Liver (tissue), 9 donors: Measurements from ENCODE around the gene BPTF. TPM values are rescaled to one million over a fixed set of nuclear protein-coding genes. Genes with fewer than 3 reads are reported as not detected.

Experiments used
- DNase-seq: peaks from one replicate; pipeline ENCODE4 v3.0.0-alpha.2; 2017; ENCODE audit warnings: low spot score
- H3K27ac ChIP-seq, 2 donors: one replicate each; pipeline ENCODE4 v1.7.0; 2013; ENCODE audit warnings: inconsistent platforms in 2 of 2, low read length in 2 of 2, control low read depth in 1 of 2, low read depth in 1 of 2, mild to moderate bottlenecking in 1 of 2
- H3K27me3 ChIP-seq, 4 donors: one replicate each; pipeline versions ENCODE4 v1.6.1 to v1.7.0; 2013; ENCODE audit warnings: low read length in 3 of 4, inconsistent platforms in 1 of 4, mild to moderate bottlenecking in 1 of 4, moderate library complexity in 1 of 4; ENCODE audit not compliant: control insufficient read depth in 4 of 4, insufficient read depth in 4 of 4
- H3K36me3 ChIP-seq, 4 donors: one replicate each; pipeline versions ENCODE4 v1.6.1 to v1.7.0; 2013; ENCODE audit warnings: low read length in 3 of 4, mild to moderate bottlenecking in 3 of 4, low read depth in 1 of 4, moderate library complexity in 1 of 4; ENCODE audit not compliant: control insufficient read depth in 4 of 4, insufficient read depth in 3 of 4
- H3K4me1 ChIP-seq, 4 donors: one replicate each; pipeline versions ENCODE4 v1.6.1 to v1.7.0; 2013; ENCODE audit warnings: low read length in 3 of 4, mild to moderate bottlenecking in 3 of 4, moderate library complexity in 1 of 4; ENCODE audit not compliant: control insufficient read depth in 4 of 4, insufficient read depth in 4 of 4
- H3K4me3 ChIP-seq, 3 donors: one replicate each; pipeline versions ENCODE4 v1.6.1 to v1.7.0; 2013; ENCODE audit warnings: low read length in 3 of 3, control low read depth in 1 of 3, low read depth in 1 of 3, mild to moderate bottlenecking in 1 of 3
- H3K9ac ChIP-seq, 2 donors: one replicate each; pipeline ENCODE4 v1.7.0; 2013; ENCODE audit warnings: low read length in 2 of 2, mild to moderate bottlenecking in 2 of 2, moderate library complexity in 2 of 2, control low read depth in 1 of 2, low read depth in 1 of 2
- H3K9me3 ChIP-seq, 4 donors: one replicate each; pipeline versions ENCODE4 v1.6.1 to v1.7.0; 2013; ENCODE audit warnings: low read length in 3 of 4; ENCODE audit not compliant: control insufficient read depth in 4 of 4
- EGR1 ChIP-seq, 2 donors: IDR thresholded peaks; 2 replicates each; pipeline ENCODE4 v1.6.1; 2016 to 2018; ENCODE audit warnings: antibody characterized with exemption in 2 of 2, low read depth in 2 of 2
- FOXA1 ChIP-seq: IDR thresholded peaks from 2 replicates; pipeline ENCODE4 v1.6.1; 2016; ENCODE audit warnings: antibody characterized with exemption
- FOXA2 ChIP-seq: IDR thresholded peaks from 2 replicates; pipeline ENCODE4 v1.6.1; 2016; ENCODE audit warnings: antibody characterized with exemption
- GABPA ChIP-seq, 2 donors: IDR thresholded peaks in 1 of 2; conservative IDR thresholded peaks in 1 of 2; 2 replicates each; pipeline ENCODE4 v1.6.1; 2016; ENCODE audit warnings: antibody characterized with exemption in 2 of 2, mild to moderate bottlenecking in 1 of 2, moderate library complexity in 1 of 2
- HNF4A ChIP-seq, 2 donors: conservative IDR thresholded peaks; 2 replicates each; pipeline ENCODE4 v1.6.1; 2016; ENCODE audit warnings: antibody characterized with exemption in 2 of 2, mild to moderate bottlenecking in 2 of 2
- JUND ChIP-seq, 2 donors: IDR thresholded peaks; 2 replicates each; pipeline ENCODE4 v1.6.1; 2016; ENCODE audit warnings: antibody characterized with exemption in 2 of 2
- NR2F2 ChIP-seq: IDR thresholded peaks from 2 replicates; pipeline ENCODE4 v1.6.1; 2016; ENCODE audit warnings: antibody characterized with exemption
- RAD21 ChIP-seq, 2 donors: IDR thresholded peaks; 2 replicates each; pipeline ENCODE4 v1.6.1; 2016; ENCODE audit warnings: antibody characterized with exemption in 2 of 2, mild to moderate bottlenecking in 2 of 2
- SP1 ChIP-seq: IDR thresholded peaks from 2 replicates; pipeline ENCODE4 v1.6.1; 2018; ENCODE audit warnings: antibody characterized with exemption, mild to moderate bottlenecking
- TAF1 ChIP-seq: conservative IDR thresholded peaks from 2 replicates; pipeline ENCODE4 v1.6.1; 2016; ENCODE audit warnings: antibody characterized with exemption, mild to moderate bottlenecking
- YY1 ChIP-seq: IDR thresholded peaks from 2 replicates; pipeline ENCODE4 v1.6.1; 2016; ENCODE audit warnings: antibody characterized with exemption, mild to moderate bottlenecking
- ZBTB33 ChIP-seq: IDR thresholded peaks from 2 replicates; pipeline ENCODE4 v1.6.1; 2016; ENCODE audit warnings: antibody characterized with exemption
- WGBS: extraction: QIAGEN DNeasy Blood & Tissue Kit; methylation state at CpG from one replicate; pipeline ENCODE4 v1.1.7; 2013; 5-methylcytosine and 5-hydroxymethylcytosine counted together
- polyA plus RNA-seq, 2 donors: library from polyadenylated mRNA; stranded (reverse) in 1 of 2; unstranded in 1 of 2; fragments of 200-250 nt in 1 of 2; fragments of >200 nt in 1 of 2; fragmentation: Nextera tagmentation in 1 of 2; extraction: Ambion mirVana in 1 of 2; gene quantifications; one replicate each; pipeline versions ENCODE4 v1.2.1 to v1.2.3, GENCODE V29; 2013 to 2015
- total RNA-seq, 2 donors: library from RNA; depleted of rRNA; stranded (reverse); fragments of >200 nt; gene quantifications; one replicate each; pipeline ENCODE4 v1.2.3, GENCODE V29; 2014
- TF ChIP-seq, protein P1 (sequence below): fragments of 150-350 bp; IDR thresholded peaks from 2 replicates; pipeline ENCODE4 v1.5.1; 2017; ENCODE audit warnings: improper control_type of control experiment, low read depth, low read length; ENCODE audit not compliant: missing input control
- TF ChIP-seq, protein P2 (sequence below): IDR thresholded peaks from 2 replicates; pipeline ENCODE4 v1.6.1; 2016; ENCODE audit warnings: antibody characterized with exemption
- TF ChIP-seq, protein P3 (sequence below): IDR thresholded peaks from 2 replicates; pipeline ENCODE4 v1.6.1; 2016; ENCODE audit warnings: antibody characterized with exemption
- TF ChIP-seq, protein P4 (sequence below): IDR thresholded peaks from 2 replicates; pipeline ENCODE4 v1.6.1; 2016; ENCODE audit warnings: antibody characterized with exemption, mild to moderate bottlenecking
- donor health status: healthy.
- donor health status: healthy.
- donor health status: healthy.
- donor health status: healthy.
- donor health status: healthy.

Gene BPTF
- total and polyA plus RNA-seq, 4 donors = 8.1 to 51.7 (median 29.5) TPM

GRCh38 chr17:67862614-67863217 is 37.4 kb downstream of the BPTF start:
- Histone ChIP-seq H3K27ac (no peak overlapping the region), H3K27me3 (no peaks in the 10 kb centered on the region), H3K9ac (no peak overlapping the region), H3K36me3 (peaks cover 0 to 2% (median 0%) of the 10 kb centered on the region in 4 donors), H3K4me3 (no peak overlapping the region), H3K4me1 (peaks cover 0 to 4% (median 2%) of the 10 kb centered on the region in 4 donors), H3K9me3 (no peaks in the 10 kb centered on the region)
- DNase-seq = no peak
- WGBS = 97% methylated on average over 1 of the region's 1 CpG
- TF ChIP-seq RAD21 (IDR thresholded peaks at IDR 0.05) (no peak), ZBTB33 (no peak), TAF1 (no peak), GABPA (IDR thresholded peaks at IDR 0.05 in 1 of 2, conservative IDR thresholded peaks at IDR 0.05 in 1 of 2) (no peak), SP1 (no peak), JUND (IDR thresholded peaks at IDR 0.05) (no peak), HNF4A (conservative IDR thresholded peaks at IDR 0.05) (no peak), FOXA2 (no peak)
- TF ChIP-seq, protein P1, sequence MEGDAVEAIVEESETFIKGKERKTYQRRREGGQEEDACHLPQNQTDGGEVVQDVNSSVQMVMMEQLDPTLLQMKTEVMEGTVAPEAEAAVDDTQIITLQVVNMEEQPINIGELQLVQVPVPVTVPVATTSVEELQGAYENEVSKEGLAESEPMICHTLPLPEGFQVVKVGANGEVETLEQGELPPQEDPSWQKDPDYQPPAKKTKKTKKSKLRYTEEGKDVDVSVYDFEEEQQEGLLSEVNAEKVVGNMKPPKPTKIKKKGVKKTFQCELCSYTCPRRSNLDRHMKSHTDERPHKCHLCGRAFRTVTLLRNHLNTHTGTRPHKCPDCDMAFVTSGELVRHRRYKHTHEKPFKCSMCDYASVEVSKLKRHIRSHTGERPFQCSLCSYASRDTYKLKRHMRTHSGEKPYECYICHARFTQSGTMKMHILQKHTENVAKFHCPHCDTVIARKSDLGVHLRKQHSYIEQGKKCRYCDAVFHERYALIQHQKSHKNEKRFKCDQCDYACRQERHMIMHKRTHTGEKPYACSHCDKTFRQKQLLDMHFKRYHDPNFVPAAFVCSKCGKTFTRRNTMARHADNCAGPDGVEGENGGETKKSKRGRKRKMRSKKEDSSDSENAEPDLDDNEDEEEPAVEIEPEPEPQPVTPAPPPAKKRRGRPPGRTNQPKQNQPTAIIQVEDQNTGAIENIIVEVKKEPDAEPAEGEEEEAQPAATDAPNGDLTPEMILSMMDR = no peak
- TF ChIP-seq, protein P2, sequence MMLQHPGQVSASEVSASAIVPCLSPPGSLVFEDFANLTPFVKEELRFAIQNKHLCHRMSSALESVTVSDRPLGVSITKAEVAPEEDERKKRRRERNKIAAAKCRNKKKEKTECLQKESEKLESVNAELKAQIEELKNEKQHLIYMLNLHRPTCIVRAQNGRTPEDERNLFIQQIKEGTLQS = no peak
- TF ChIP-seq, protein P3, sequence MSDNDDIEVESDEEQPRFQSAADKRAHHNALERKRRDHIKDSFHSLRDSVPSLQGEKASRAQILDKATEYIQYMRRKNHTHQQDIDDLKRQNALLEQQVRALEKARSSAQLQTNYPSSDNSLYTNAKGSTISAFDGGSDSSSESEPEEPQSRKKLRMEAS = no peak

- WGBS = 81% methylated on average over 1 of the region's 1 CpG
- no peak for TF ChIP-seq EGR1 (IDR thresholded peaks at IDR 0.05; ENCODE audit: low read depth in 2 of 2)
- no peak for TF ChIP-seq FOXA1
- TF ChIP-seq JUND (IDR thresholded peaks at IDR 0.05) = no peak
- TF ChIP-seq NR2F2 = no peak
- TF ChIP-seq, protein P3 = no peak
- TF ChIP-seq ZBTB33 = no peak
- TF ChIP-seq TAF1 = no peak
- TF ChIP-seq HNF4A (conservative IDR thresholded peaks at IDR 0.05) = no peak
- TF ChIP-seq YY1 = no peak
- TF ChIP-seq GABPA (IDR thresholded peaks at IDR 0.05 in 1 of 2, conservative IDR thresholded peaks at IDR 0.05 in 1 of 2) = no peak
- TF ChIP-seq, protein P4, sequence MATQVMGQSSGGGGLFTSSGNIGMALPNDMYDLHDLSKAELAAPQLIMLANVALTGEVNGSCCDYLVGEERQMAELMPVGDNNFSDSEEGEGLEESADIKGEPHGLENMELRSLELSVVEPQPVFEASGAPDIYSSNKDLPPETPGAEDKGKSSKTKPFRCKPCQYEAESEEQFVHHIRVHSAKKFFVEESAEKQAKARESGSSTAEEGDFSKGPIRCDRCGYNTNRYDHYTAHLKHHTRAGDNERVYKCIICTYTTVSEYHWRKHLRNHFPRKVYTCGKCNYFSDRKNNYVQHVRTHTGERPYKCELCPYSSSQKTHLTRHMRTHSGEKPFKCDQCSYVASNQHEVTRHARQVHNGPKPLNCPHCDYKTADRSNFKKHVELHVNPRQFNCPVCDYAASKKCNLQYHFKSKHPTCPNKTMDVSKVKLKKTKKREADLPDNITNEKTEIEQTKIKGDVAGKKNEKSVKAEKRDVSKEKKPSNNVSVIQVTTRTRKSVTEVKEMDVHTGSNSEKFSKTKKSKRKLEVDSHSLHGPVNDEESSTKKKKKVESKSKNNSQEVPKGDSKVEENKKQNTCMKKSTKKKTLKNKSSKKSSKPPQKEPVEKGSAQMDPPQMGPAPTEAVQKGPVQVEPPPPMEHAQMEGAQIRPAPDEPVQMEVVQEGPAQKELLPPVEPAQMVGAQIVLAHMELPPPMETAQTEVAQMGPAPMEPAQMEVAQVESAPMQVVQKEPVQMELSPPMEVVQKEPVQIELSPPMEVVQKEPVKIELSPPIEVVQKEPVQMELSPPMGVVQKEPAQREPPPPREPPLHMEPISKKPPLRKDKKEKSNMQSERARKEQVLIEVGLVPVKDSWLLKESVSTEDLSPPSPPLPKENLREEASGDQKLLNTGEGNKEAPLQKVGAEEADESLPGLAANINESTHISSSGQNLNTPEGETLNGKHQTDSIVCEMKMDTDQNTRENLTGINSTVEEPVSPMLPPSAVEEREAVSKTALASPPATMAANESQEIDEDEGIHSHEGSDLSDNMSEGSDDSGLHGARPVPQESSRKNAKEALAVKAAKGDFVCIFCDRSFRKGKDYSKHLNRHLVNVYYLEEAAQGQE = no peak
- no peak for TF ChIP-seq RAD21 (IDR thresholded peaks at IDR 0.05)
- TF ChIP-seq, protein P1 = no peak
- TF ChIP-seq FOXA2 = no peak
- TF ChIP-seq, protein P2 = no peak
- no peak for TF ChIP-seq SP1
Measured at GRCh38 chr17:67863624-67864247, 38.4 kb downstream of the BPTF start.

More at GRCh38 chr17:67863624-67864247, 38.4 kb downstream of the BPTF start:
- DNase-seq = no peak
- H3K4me3 ChIP-seq = no peak overlapping the region
- H3K4me1 ChIP-seq = peaks cover 0 to 4% (median 1%) of the 10 kb centered on the region in 4 donors
- peaks cover 0 to 2% (median 0%) of the 10 kb centered on the region in 4 donors for H3K36me3 ChIP-seq
- no peaks in the 10 kb centered on the region for H3K27me3 ChIP-seq
- no peaks in the 10 kb centered on the region for H3K9me3 ChIP-seq
- no peak overlapping the region for H3K27ac ChIP-seq
- H3K9ac ChIP-seq = no peak overlapping the region
